K562 (cell line): Measurements from ENCODE around the gene CPPED1. TPM values are rescaled to one million over a fixed set of nuclear protein-coding genes. Genes with fewer than 3 reads are reported as not detected.

Experiments
- CBFA2T2 ChIP-seq: fragments of 450-650 bp; conservative IDR thresholded peaks from 2 replicates; pipeline ENCODE4 v1.6.1; 2017; ENCODE audit warnings: mild to moderate bottlenecking
- EP300 ChIP-seq: IDR thresholded peaks from 2 replicates; pipeline ENCODE4 v1.6.1; 2012; ENCODE audit warnings: low read length, improper control_type of control experiment
- JUND ChIP-seq, 2 experiments: IDR thresholded peaks; 2 replicates in 1 of 2; 3 replicates in 1 of 2; pipeline ENCODE4 v1.6.1; 2011; ENCODE audit warnings: borderline replicate concordance in 2 of 2, low read depth in 2 of 2, low read length in 2 of 2, improper control_type of control experiment in 1 of 2, missing biosample characterization in 1 of 2, missing genetic modification characterization in 1 of 2, missing genetic modification reagents in 1 of 2
- KLF16 ChIP-seq: IDR thresholded peaks from 2 replicates; pipeline ENCODE4 v1.6.1; 2016; ENCODE audit warnings: antibody characterized with exemption
- LCOR ChIP-seq: sonication (generic); formaldehyde crosslinking; IDR thresholded peaks from 2 replicates; pipeline ENCODE4 v1.8.0; 2022; ENCODE audit warnings: mild to moderate bottlenecking, missing genetic modification reagents
- LEF1 ChIP-seq: fragments of 450-650 bp; IDR thresholded peaks from 2 replicates; pipeline ENCODE4 v1.6.1; 2016; ENCODE audit warnings: mild to moderate bottlenecking
- MECOM ChIP-seq: fragments of 250-450 bp; sonication (Bioruptor Pico); IDR thresholded peaks from 2 replicates; pipeline ENCODE4 v1.8.0; 2022; ENCODE audit warnings: inconsistent platforms
- MTA2 ChIP-seq: fragments of 450-650 bp; IDR thresholded peaks from 2 replicates; pipeline ENCODE4 v1.6.1; 2016; ENCODE audit warnings: low read depth
- RBBP5 ChIP-seq: fragments of 200-600 bp; sonication (generic); IDR thresholded peaks from 2 replicates; pipeline ENCODE4 v1.6.1; 2012; ENCODE audit warnings: borderline replicate concordance, mild to moderate bottlenecking, low read length, control low read depth, inconsistent platforms; ENCODE audit not compliant: insufficient read depth, poor library complexity, severe bottlenecking
- RFX1 ChIP-seq: fragments of 450-650 bp; IDR thresholded peaks from 2 replicates; pipeline ENCODE4 v1.6.1; 2016; ENCODE audit warnings: mild to moderate bottlenecking, moderate library complexity
- SMARCA4 ChIP-seq: fragments of 450-650 bp; IDR thresholded peaks from 2 replicates; pipeline ENCODE4 v1.6.1; 2016
- SMARCE1 ChIP-seq: fragments of 450-650 bp; IDR thresholded peaks from 2 replicates; pipeline ENCODE4 v1.7.1; 2016; ENCODE audit warnings: mild to moderate bottlenecking
- SOX6 ChIP-seq: fragments of 450-650 bp; IDR thresholded peaks from 2 replicates; pipeline ENCODE4 v1.6.1; 2014; ENCODE audit warnings: mild to moderate bottlenecking
- SP1 ChIP-seq: sonication (generic); formaldehyde crosslinking; IDR thresholded peaks from 2 replicates; pipeline ENCODE4 v1.8.1; 2022; ENCODE audit warnings: mild to moderate bottlenecking, missing genetic modification reagents
- SRF ChIP-seq, 2 experiments: fragments of 250-450, 450-650 bp in 1 of 2; sonication (Bioruptor Pico) in 1 of 2; sonication (generic) in 1 of 2; formaldehyde crosslinking; IDR thresholded peaks; 2 replicates each; pipeline versions ENCODE4 v1.5.0 to v1.5.1; 2020 to 2022; ENCODE audit warnings: mild to moderate bottlenecking in 1 of 2, missing genetic modification reagents in 1 of 2
- THRB ChIP-seq: fragments of 450-650 bp; formaldehyde crosslinking; conservative IDR thresholded peaks from 2 replicates; pipeline ENCODE4 v1.4.0; 2022; ENCODE audit warnings: mild to moderate bottlenecking, missing genetic modification characterization
- ZBTB34 ChIP-seq: fragments of 250-450 bp; sonication (Bioruptor Pico); IDR thresholded peaks from 2 replicates; pipeline ENCODE4 v1.8.0; 2021; ENCODE audit warnings: mild to moderate bottlenecking, moderate library complexity
- ZNF175 ChIP-seq: fragments of 200-800 bp; sonication (Bioruptor generic); IDR thresholded peaks from 2 replicates; pipeline ENCODE4 v1.6.1; 2016; ENCODE audit warnings: low read depth, mild to moderate bottlenecking, missing genetic modification characterization, missing compliant biosample characterization
- ZNF583 ChIP-seq: fragments of 250-450 bp; sonication (Bioruptor Pico); IDR thresholded peaks from 2 replicates; pipeline ENCODE4 v1.4.0; 2020
- polyA plus RNA-seq, 8 experiments: library from polyadenylated mRNA; depleted of rRNA in 4 of 8; stranded (reverse) in 5 of 8; unstranded in 3 of 8; fragments of >200 nt; fragmentation: Nextera tagmentation in 2 of 8; fragmentation: Illumina TruSeq in 1 of 8; extraction: Ambion mirVana in 2 of 8; extraction: Trizol in 1 of 8; gene quantifications; 2 replicates each; pipeline versions ENCODE4 v1.2.1 to v1.2.3, GENCODE V29; 2011 to 2014; ENCODE audit warnings: inconsistent platforms in 1 of 8, missing spikeins in 1 of 8
- total RNA-seq, 7 experiments: library from RNA; depleted of rRNA in 6 of 7; stranded (reverse); fragments of >200 nt in 6 of 7; fragmentation: Illumina TruSeq in 2 of 7; extraction: Trizol in 2 of 7; gene quantifications; 2 replicates each; pipeline versions ENCODE4 v1.2.1 to v1.2.3, GENCODE V29; 2011 to 2021; ENCODE audit warnings: low replicate concordance in 1 of 7
- TF ChIP-seq, protein P1 (sequence below): sonication (generic); formaldehyde crosslinking; IDR thresholded peaks from 2 replicates; pipeline ENCODE4 v1.8.1; 2023; ENCODE audit warnings: mild to moderate bottlenecking, missing genetic modification reagents, moderate library complexity
- TF ChIP-seq, protein P2 (sequence below), 2 experiments: fragments of 450-650 bp in 1 of 2; sonication (generic) in 1 of 2; formaldehyde crosslinking in 1 of 2; IDR thresholded peaks in 1 of 2; conservative IDR thresholded peaks in 1 of 2; 2 replicates each; pipeline versions ENCODE4 v1.6.1 to v1.8.1; 2016 to 2023; ENCODE audit warnings: mild to moderate bottlenecking in 2 of 2, moderate library complexity in 2 of 2, inconsistent platforms in 1 of 2, missing genetic modification reagents in 1 of 2

CPPED1 gene
- total and polyA plus RNA-seq, 9 of the 15 experiments (the other 6 are each of a cell fraction or from before 2014, with no cell fraction given) = 7.5 to 25.7 (median 16.9) TPM

DNA sequence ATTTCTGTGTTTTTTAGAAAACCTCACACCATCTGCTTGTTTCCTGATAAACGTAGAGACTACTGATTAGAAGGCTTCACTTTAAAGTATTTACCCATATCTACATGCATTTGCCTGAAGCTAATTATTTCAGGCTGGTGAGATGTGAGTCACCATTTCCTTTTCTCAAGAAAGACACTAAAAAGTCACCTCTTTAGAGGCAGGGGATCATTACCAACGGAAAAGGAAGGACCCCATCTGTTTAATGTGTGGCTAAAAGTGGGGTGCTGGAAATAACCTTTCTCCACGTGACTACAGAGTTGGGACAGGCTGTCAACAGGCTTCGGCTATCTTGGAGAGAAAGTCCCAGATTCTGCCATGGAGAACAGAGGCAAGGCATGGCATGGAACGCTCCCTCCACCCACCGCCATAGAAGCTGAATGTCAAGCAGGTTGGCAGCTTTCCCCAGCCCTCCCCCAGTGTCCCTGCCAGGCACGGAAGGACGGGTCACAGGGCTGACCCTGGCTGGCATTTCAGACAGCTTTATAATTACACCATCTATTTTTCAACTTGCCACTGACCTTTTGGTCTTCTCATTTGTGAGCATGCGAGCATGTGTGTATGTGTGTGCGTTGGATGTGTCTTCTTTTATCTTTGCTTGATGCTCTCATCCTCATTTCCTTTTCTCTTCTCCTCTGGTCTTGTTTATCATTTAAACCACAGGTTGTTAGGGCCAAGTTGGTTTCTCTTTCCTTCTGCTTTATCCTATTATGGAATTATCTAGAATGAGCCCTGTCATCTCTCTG lies 157.0 kb downstream of the CPPED1 start (continued):
- peak in 1 of 2 experiments; percentile 75; a peak in 1 of 4 replicates for TF ChIP-seq SRF (CRISPR knock-in tag; IDR thresholded peaks at IDR 0.05)
- 0 out of 2 replicates have a peak, but pooled peaks have one; percentile 25 for TF ChIP-seq SOX6
- peak; percentile 64 for TF ChIP-seq SMARCA4
- TF ChIP-seq SMARCE1 = peak; percentile 29; the same call in 1 of the 2 replicates
- TF ChIP-seq LEF1 = no peak
- TF ChIP-seq KLF16 = no peak
- peak; percentile 48; the same call in 1 of the 2 replicates for TF ChIP-seq SP1 (CRISPR knock-in tag)
- TF ChIP-seq ZNF583 = no peak
- no peak for TF ChIP-seq ZBTB34
- 0 out of 2 replicates have a peak, but pooled peaks have one; percentile 26 for TF ChIP-seq THRB (CRISPR knock-in tag)
- peak; percentile 18; the same call in 1 of the 2 replicates for TF ChIP-seq MTA2
- peak; percentile 58; the same call in 1 of the 2 replicates for TF ChIP-seq LCOR (CRISPR knock-in tag)
- peak; percentile 35; the same call in 1 of the 2 replicates for TF ChIP-seq EP300
- no peak for TF ChIP-seq MECOM (CRISPR knock-in tag)
- TF ChIP-seq, protein P1, sequence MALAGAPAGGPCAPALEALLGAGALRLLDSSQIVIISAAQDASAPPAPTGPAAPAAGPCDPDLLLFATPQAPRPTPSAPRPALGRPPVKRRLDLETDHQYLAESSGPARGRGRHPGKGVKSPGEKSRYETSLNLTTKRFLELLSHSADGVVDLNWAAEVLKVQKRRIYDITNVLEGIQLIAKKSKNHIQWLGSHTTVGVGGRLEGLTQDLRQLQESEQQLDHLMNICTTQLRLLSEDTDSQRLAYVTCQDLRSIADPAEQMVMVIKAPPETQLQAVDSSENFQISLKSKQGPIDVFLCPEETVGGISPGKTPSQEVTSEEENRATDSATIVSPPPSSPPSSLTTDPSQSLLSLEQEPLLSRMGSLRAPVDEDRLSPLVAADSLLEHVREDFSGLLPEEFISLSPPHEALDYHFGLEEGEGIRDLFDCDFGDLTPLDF (CRISPR knock-in tag) = no peak
- peak; percentile 9; the same call in 1 of the 2 replicates for TF ChIP-seq RFX1
- TF ChIP-seq JUND (IDR thresholded peaks at IDR 0.05; ENCODE audit: borderline replicate concordance, low read depth, low read length) = peak; percentile 66; the same call in 1 of the 2 replicates
- no peak; the same call in 2 of the 3 replicates for TF ChIP-seq JUND (tag; IDR thresholded peaks at IDR 0.05; ENCODE audit: borderline replicate concordance, low read depth, low read length)
- peak; percentile 22 for TF ChIP-seq RBBP5
- TF ChIP-seq, protein P2, sequence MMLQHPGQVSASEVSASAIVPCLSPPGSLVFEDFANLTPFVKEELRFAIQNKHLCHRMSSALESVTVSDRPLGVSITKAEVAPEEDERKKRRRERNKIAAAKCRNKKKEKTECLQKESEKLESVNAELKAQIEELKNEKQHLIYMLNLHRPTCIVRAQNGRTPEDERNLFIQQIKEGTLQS (IDR thresholded peaks at IDR 0.05) = peak; percentile 64
- TF ChIP-seq, protein P2 (CRISPR knock-in tag; conservative IDR thresholded peaks at IDR 0.05) = no peak
- peak; percentile 46; the same call in 1 of the 2 replicates for TF ChIP-seq ZNF175 (CRISPR knock-in tag)
- peak; percentile 47; the same call in 1 of the 2 replicates for TF ChIP-seq CBFA2T2
